Stimulated activated CD4-positive, alpha-beta T cell treated with anti-CD3 and anti-CD28 coated beads, Interleukin-15, amount 100 ng/mL, for 48 hours (primary cell): ENCODE data around the gene CD209.

ENCODE experiments used
- DNase-seq, 2 donors: peaks; one replicate each; pipeline ENCODE4 v3.0.0-alpha.2; 2020; ENCODE audit warnings: low read depth in 2 of 2

The CD209 gene

DNA sequence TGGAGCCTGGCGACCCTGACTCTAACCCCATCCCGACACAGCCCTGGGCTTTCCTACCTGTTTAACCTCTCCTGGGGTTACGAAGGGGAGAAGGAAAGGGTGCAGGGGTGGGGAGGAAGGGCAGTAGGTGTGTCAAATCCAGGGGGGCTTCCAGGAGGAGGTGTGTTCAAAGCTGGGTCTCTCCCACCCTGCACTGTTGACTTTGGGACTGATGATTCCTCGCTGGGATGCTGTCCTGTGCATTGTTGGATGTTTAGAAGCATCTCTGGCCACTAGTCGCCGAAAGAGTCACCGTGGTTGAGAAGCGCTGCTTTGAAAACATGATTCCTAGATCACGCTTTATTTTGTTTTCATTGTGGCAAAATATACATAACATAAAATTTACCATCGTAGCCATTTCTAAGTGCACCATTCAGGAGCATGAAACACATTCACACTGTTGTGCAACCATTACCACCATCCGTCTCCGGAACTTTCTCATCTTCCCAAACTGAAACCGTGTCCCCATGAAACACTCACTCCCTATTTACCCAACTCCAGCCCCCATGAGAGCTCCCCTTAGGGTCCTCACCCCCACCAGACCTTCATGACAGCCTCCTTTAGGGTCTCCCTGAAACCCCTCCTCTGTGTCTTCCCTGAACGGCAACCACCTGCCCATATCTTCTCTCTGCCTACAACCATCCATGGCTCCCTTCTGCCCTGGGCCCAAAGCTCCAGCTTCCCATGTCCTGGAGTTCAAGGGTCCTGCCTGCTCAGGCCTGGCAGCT, 41.0 kb downstream of the CD209 start:
- no peak for DNase-seq

DNA sequence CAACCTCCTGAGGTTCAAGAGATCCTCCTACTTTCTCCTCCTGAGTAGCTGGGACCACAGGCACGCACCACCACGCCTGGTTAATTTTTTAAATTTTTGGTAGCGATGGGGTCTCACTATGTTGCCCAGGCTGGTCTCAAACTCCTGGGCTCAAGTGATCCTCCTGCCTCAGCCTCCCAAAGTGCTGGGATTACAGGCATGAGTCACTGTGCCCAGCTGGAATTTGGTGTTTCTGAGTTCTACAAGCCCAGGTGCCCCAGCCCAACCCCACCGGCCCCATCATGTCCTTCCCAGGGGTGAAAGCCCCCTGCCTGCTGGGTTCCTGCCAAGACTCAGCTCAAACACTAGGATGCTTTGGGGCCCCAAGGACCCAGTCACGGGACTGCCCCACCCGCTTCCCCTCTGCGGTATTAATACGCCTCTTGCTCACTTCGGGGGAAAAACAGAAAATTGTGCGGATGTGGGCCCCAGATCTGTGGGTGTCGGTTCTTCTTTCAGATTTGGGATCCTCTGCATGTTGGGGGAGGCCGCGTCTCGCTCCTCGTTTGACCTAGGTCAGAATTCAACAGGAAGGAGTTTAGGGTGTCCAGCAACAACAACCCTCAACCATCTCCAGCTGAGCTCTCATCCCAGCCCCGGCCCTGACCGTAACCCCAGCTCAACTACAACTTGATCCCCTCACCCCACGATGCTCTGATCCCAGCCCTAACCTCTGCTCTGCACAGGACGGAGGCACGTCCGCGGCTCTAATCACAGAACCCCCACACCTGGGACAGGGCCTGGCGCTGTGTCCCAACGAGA, 41.7 kb downstream of the CD209 start:
- peak; percentile 64 to 68 for DNase-seq

DNA sequence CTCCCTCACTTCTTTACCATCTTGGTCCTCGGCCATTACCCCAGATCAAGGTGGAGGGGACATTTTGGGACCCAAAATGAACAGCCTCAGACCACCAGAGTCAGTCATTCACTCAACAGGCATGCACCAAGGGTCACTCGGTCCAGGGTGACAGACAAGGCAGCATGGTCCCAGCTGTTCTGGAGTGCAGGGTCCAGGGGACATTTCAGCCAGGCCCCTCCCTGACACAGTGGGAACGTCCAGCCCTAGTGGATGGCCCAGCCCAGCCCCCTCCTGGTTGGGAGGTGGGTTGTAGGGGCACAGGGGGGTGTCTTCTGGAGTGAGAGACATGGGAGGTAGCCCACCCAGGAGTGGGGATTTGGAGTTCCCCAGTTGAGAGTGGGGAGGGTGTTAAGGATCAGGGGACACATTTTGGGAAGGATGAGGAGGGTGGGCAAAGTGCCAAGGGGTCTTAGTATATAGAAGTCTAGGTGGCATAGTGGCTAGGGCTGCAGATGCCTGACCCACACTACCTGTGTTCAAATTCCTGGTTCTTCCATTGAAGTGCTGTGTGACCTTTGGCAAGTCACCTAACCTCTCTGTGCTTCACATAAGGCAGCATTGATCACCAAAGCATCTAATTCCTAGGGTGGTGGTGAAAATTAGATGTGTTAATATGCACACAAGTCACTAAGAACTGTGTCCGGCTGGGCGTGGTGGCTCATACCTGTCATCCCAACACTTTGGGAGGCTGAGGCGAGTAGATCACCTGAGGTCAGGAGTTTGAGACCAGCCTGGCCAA, 42.9 kb downstream of the CD209 start:
- DNase-seq, result no peak

DNA sequence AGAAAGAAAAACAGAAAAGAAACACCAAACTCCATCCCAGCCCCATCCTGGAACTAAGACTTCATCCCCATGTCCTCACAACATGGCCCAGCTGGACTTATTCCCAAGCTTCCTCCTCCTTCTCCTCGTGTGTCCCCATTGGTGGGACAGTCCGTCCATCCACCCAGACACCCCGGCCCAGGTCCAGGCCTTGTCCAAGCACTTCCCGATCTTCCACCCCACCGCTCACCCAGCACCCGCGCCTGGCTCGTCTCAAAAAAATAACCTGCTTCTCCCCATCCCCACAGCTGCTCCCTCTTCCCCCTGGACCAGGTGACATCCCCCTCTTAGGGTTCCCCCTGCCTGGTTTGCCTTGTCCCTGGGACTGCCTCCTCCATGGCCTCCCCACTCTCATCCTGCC, 44.0 kb downstream of the CD209 start:
- DNase-seq, result no peak

DNA sequence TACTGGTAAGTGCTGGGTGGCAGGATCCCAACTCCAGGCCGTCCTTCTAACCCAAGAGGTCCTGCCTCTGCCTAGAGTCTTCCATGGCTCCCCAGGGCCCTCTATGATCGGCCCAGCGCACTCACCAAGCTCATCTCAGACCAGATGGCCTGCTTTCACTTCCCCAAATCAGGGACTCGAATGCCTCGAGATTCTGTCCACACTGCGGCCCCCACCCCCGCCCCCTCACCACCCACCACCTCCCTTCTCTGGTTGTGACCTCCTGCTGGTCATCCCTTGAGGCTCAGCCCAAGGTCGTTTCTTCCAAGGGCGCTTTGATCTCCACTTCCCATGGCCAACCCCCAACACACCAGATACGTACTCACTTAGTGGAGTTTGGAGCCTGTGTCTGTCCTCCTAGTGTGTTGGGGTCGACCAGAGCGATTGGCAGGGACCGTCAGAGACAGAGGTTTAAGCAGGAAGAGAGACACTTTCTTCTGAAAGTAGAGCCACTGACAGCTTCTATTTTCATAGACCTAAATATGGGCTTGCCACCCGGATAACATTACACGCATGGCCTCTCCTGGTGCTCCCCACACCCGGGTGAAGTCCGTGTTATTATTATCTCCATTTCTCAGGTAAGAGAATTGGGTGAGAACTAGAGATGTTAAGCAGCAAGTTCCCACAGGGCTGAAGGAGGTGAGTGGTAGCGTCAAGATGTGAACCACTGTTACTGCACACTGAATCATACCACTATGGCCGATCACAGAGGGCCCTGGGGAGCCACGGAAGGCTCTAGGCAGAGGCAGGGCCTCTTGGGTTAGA, 45.5 kb downstream of the CD209 start, which contains the start of gene FCER2:
TSS of gene FCER2 (minus strand) at position 478 of the 804 bp plus-strand sequence. CDS start 2,371 bp downstream, outside the sequence.
- no peak for DNase-seq

DNA sequence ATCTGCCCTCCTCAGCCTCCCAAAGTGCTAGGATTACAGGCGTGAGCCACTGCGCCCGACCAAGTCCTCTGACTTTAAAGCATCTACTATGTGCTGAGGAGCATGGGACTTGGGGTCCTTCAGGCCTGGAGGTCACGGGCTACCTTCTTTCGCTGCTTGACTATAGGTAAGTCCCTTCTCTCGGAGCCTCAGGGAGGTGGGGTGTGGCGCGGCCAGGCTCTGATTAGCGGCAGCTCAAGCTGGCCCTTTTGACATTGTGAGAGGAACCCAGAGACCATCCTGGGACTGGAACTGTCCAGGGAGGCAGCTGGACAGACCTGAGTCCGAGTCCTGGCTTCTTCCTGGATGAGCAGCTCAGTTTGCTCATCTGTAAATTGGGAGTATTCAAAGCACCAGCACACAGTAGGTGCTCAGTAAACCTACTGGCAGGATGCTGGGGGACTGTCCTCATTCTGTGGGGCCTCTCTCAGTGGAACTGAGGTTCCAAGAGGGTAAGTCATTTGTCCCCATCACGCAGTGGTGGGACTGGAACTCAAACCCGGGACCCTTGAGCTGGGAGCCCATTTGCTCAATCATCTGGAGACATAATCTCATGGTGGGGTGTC, 46.2 kb downstream of the CD209 start:
- no peak for DNase-seq

DNA sequence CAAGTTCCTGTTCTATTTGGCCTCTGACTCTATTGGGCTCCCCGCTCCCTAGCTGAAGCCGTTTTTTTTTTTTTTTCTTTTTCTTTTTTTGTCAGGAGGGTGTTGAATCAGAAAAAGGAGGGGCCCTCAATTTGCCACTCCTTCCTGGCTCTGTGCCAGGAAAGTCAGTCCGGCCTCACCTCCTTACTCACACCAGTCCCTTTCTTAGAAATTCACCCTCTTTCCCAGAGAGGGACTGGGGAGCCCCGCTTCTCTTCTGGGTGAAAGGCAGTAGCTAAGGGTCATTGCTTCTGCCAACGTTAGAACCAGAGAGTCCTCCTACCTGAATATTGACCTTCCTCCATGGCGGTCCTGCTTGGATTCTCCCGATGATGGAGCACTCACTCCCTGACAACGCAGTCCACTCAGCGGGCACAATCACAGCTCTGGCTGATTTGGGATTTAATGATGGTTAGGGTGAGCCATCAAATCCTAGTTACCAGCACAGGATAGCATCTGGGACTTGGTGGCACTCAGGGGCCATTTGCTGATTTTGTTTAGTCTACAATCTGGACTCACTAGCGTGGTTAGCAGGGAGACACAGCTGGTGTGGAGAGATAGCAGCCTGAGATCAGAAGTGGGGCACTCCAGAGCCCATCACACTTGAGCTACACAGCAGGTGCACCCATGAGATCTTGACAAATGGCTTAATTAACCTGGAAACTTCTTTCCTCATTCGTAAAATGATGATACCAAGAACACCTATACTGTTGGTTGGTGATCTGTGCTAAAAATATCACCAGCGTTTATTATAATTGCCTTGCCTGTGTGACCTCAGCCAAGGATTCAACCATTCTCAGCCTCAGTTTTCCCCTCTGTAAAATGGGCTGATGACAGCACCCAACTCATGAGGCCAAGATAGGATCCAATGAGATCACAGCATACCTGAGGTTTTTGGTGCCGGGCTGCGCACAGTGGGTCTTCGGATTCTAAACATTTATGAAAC, 47.6 kb downstream of the CD209 start:
- DNase-seq, result peak in 1 of 2 donors; percentile 56

DNA sequence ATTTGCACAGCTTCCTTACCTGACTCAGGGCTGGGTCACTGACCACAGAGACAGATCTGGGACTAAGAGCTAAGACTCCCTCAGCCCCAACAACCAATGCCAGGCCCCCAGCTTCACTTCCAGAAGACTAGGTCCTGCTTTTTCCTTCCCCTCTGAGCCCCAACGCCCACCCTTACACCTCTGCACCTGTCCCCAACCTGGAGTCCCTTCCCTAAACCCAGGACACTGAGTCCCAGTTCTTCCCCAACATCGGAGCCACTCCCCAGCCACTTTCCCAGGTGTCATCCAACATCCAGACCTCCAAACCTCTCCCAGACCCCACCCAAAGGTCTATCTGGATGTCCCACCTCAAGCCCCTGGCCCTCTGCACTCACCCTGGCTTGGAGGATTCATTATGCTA, 48.3 kb downstream of the CD209 start:
- no peak for DNase-seq

DNA sequence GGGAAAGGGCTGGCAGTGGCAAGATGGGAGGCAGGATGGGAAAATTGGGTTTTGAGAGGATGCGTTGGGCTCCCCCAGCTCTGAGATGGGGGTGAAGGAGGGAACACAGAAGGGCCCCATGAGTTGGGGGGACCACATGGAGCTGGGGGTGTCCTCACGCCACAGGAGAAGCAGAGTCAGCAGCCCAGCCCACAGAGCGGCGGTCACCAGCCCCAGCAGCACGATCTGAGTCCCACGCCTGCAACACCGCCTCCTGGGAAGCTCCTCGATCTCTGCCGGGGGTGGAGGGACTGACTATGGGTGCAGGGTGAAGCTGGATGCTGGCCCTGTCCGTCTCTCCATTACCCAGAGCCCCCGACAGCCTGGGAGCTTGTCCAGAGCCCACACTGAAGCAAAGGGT, 48.8 kb downstream of the CD209 start:
- no peak for DNase-seq

DNA sequence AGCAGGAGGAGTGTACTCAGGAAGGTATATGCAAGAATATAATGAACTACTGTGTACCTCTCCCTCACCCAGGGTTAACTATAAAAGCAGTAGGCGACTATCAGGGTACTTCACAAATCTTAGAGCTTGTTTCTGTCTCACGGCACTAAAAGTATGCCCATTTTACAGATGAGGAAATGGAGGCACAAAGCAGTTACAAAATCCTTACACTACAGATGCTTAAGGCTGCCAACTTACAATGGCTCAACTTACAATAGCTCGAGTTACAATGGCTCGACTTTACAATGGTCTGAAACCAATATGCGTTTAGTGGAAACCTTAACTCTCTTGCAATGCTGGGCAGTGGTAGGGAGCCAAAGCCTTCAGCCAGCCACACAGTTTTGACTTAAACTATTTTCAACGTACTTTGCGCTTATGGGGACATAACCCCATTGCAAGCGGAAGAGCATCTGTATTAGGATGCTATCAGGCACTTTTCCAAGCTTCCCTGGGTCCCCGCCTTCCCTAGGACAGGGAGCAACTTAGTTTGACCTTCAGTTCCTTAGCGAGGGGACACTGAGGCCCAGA, 49.5 kb downstream of the CD209 start:
- DNase-seq, result no peak

DNA sequence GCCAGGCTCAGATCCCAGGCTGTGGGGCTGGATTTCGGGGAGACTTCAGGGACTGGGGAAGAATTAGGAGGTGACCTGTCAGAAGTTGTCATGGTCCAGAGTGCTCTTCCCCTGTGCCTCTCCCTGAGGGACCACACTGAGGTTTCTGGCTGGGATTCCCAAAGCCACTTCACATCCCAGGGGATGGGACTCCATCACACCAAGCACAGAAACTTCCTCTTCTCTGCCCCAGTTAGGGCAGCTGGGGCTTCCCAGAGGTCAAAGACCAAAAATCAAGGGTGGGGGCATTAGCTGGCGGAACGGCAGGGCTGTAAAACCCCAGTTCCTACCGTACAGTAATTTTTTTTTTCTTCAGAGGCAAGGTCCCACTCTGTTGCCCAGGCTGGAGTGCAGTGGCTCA, 52.8 kb downstream of the CD209 start:
- no peak for DNase-seq

DNA sequence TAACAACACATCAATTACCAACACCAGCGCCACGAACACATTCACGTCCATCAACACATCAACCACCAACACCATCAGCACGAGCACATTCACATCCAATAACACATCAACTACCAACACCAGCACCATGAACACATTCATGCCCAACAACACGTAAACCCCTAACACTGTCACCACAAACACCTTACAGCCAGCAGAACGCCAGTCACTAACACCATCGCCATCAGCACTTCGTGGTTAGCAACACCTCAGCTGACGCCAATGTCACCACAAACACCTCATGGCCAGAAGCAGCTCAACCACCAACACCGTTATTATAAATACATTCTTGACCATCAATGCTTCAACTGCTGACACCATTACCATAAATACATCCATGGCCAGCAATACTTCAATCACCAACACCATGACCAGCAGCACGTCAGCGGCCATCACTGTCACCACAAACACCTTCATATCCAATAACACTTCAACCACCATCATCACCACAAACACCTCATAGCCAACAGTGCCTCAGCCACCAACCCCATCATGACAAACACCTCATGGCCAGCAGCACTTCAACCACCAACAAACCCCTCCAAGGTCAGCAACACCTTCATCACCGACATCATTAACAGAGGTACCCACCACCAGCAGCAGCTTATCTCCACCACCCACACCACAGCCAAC, 54.8 kb downstream of the CD209 start:
- DNase-seq, result no peak

DNA sequence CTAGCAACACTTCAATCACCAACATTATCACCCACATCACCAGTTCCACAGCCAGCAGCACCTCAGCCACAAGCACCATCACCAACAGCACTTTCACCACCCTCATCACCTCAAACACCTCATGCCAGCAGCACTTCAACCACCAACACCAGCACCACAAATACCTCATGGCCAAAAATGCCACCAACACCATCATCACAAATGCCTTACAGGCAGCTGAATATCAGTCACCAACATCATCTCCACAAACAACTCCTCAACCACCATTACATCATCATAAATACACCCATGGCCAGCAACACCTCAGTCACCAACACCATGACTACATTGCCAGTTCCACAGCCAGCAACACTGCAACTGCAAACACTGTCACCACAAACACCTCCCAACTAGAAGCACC, 55.8 kb downstream of the CD209 start:
- DNase-seq, result no peak

DNA sequence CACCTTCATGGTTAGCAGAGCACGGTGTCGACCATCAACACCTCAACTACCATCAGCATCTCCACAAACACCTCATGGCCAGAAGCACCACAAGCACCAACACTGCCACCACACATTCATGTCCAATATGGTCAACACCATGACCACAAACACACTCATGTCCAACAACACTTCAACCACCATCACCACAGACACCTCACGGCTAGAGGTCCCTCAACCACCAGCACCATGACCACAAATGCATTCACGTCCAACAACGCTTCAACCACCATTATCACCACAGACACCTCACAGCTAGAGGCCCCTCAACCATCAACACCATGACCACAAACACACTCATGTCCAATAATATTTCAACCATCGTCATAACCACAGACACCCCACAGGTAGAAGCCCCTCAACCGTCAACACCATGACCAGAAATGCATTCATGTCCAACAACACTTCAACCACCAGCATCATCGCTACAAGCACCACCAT, 56.5 kb downstream of the CD209 start:
- no peak for DNase-seq
